GM18520 (cell line): ENCODE results near the gene MCCC2.
"Not testable (repeated sequence)": the region's sequence is repeated elsewhere in the genome, so short reads cannot be mapped to it uniquely, and the experiment has no call there.

ENCODE experiments used
- ATAC-seq: cut with Tn5 transposase; IDR thresholded peaks from one replicate; pipeline ENCODE4 v1.9.1; 2021; ENCODE audit not compliant: unreplicated experiment

Gene MCCC2

DNA sequence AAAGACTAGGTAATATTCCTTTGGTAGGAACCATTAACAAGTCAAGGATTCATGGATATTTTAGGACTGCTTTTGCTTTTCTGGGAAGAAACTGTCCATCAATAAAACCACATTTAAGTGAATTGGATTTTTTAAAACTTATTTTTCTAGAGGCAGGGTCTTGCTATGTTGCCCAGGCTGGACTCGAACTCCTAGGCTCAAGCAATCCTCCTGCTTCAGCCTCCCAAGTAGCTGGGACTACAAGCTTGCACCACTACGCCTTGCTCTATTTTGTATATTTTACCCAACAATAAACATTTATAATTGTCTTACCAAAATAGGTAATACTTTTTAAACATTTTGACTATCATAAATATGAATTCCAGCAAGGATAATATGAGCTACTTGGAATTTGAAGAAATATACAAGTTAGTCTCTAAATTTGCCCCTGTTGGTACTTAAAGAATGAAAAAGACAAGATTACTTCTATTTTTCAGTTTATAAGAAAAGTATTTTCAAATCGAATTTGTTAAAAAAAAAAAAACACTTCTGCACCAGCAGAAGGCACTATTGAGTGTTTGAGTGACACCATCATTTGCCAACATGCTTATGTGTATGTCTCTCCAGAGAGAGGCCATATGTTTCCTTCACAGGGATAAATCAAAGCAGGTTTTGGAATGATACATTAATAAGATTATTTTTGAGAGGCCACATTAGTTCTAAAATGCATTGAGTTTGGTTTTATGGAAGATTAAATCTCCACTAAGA, 71.9 kb downstream of the MCCC2 start:
- ATAC-seq: no peak

DNA sequence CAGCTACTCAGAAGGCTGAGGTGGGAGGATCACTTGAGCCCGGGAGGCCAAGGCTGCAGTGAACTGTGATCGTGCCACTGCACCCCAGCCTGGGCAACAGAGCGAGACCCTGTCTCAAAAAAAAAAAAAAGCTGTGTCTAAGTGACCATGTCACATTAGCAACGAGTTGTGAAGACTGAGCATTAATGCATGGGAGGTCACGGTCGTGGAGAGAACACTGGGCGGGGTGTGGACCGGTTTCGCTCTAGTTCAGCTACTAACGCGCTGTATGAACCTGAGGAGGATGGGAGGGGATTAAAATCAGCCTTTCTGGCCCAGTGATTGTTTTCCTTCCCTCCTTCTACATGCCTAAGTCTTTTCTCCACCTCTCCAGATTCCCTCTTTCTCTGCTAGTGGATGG, 75.2 kb downstream of the MCCC2 start:
- ATAC-seq: no peak

DNA sequence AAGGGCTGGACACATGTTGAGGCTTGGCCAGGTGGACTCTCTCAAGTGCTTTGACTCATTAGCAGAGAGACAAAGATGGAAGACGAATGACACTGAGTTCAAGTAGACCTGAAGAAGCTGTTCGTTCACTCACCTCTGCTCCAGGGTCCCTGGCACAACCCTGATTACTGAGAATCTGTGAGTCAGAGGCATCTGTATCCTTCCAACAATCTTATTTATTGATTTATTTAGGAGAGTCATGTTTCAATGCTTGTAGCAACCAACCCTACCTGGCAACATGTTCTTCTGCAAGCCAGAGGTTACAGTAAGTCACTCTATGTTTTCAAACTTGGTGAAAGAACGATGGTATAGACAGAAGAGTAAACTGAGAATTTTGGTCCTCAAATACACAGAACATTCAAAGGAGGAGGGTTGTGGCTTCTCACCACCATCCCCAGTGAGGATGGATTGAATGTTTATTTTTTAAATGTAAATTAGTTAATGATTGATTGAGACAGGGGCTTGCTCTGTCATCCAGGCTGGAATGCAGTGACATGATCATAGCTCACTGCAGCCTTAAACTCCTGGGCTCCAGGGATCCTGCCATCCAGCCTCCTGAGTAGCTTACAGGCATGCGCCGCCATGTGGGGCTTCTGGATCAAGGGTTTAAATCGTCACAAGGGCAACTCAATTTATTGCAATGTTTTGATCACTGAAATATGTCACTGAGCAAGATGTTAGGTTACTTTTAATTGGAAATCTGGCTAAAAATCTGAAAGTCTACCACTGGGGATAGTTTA, 76.2 kb downstream of the MCCC2 start:
- no peak for ATAC-seq

DNA sequence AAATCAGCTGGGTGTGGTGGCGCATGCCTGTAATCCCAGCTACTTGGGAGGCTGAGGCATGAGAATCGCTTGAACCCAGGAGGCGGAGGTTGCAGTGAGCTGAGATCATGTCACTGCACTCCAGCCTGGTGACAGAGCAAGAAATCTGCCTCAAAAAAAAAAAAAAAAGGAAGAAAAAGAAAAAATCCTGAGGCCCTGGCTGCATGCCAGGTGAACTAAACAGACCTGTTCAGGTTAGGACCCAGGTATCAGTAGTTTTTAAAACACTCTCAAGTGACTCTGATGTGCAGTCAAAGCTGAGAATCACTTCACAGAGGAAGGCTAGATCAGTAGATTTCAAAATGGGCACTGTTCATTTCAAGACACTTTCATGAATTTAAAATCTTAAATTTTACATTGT, 77.5 kb downstream of the MCCC2 start:
- not testable (repeated sequence) for ATAC-seq

DNA sequence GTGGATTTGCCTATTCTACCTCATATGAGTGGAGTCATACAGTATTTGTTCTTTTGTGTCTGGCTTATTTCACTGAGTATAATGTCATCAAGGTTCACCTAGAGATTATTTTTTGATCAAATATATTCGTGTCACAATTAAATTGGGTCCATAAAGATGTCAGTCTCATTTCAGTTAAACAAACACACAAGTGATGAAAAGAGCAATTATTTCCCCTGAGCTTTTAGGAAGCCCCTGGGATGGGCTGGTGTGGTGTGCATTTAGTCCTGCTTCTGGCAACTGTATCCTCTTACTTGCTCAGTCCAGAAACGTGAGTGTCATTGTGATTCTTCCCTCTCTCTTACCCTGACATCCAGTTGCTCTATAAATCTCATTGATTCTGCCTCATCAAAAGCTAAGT, 79.2 kb downstream of the MCCC2 start:
- ATAC-seq: no peak

DNA sequence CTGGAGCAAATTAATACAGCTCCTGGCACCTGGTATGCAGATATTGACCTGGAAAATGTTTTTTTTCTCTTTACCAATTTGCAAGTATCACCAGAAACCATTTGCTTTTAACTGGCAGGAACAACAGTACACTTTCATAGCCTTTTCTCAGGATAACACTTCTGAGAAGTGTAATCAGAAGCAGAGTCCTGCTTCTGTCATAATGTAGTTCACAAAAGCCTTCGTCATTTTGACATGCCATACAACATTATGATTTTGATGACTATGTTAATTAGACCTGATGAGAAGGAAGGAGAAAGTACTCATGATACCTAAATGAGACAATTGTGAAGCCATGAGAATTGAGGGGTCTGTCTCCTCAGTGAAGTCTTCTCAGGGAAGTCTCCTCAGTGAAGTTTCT, 90.8 kb downstream of the MCCC2 start:
- ATAC-seq: no peak

DNA sequence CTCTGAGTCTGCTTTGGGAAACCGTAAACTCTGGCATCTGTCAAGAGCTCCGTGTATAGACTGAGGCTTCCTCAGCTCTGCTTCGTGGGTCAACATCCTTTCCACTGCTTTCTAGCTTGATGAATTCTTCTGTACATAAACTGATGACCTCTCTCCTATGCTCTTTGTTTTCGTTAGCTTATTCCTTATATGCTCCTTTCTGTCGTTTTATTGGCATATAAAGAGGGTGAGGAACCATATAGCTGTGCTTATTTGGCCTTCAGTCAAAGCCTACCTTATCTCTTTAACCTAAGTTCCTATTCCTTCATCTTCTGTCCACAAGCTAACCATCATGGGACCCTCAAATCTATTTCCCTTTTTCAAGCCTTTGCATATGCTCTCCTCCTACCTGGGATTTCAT, 92.6 kb downstream of the MCCC2 start:
- ATAC-seq: no peak

DNA sequence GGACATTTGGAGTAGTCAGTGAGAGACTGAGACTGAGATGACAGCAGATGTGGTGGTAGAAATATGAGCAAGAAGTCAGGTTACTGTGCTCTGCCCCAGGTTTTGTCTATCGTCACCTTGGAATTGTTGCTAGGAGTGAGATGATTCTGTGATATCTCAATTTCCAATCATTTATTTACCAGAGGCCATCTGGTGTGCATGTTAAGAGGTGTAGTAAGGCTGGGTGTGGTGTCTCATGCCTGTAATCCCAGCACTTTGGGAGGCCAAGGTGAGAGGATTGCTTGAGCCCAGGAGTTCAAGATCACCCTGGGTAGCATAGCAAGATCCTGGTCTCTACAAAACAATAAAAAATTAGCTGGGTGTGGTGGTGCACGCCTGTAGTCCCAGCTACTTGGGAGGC, 93.4 kb downstream of the MCCC2 start:
- no peak for ATAC-seq

DNA sequence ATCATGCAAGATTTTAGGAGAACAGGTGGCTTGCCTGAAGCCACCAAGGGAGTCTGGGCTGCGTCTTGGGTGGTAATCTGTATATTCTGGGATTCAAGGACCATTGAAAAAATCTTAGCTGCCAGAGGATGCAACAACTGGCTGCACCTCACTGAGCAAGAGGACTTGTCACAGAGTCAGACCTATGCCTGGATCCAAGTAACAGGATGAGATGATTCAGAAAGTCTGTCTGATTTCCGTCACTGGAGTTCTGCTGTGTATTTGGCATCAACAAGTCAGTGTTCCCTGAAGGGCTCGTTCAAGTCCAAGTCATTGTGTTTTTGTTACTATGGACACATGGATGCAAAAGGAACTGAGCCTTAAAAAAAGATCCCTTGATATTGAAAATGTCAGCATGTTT, 94.2 kb downstream of the MCCC2 start:
- ATAC-seq: no peak

DNA sequence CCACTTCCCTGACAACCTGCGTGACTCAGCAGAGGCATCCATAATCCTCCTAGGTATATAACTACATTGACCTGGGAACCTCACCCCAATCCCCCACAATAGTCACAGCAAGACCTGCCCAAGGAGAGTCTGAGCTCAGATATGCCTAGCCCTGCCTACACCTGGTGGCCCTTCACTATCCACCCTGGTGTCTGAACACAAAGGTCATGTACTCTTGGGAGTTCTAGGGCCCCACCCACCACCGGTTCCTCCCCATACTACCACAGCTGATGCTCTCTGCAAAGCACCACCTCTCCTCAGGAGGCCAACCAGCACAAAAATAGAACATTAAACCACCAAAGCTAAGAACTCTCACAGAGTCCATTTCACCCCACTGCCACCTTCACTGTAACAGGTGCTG, 97.2 kb downstream of the MCCC2 start:
- ATAC-seq: no peak

DNA sequence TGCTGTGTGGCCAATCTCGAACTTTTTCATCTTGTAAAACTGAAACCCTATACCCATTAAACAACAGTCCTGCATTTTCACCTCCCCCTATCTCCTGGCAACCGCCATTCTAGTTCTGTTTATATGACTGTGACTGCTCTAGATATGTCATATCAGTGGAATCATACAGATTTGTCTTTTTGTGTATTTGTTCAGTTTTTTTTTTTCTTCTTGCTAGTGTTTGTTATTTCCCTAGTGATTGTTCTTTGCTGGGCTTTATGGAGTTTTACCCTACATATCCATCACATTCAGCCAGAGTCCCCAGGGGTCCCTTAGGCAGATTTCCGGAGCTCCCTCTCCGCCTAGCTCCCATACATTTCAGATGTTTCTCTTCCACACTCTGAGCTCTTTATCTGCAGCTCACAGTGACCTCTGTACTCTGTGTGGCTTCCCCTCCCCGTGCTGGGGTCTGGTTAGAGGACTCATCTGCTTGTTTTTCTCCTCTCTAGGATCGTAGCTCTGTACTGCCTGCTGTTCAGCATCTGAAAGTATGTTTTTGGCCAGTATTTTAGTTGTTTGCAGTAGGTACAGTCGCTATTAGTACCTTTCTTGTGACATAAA, 106.8 kb downstream of the MCCC2 start:
- no peak for ATAC-seq

DNA sequence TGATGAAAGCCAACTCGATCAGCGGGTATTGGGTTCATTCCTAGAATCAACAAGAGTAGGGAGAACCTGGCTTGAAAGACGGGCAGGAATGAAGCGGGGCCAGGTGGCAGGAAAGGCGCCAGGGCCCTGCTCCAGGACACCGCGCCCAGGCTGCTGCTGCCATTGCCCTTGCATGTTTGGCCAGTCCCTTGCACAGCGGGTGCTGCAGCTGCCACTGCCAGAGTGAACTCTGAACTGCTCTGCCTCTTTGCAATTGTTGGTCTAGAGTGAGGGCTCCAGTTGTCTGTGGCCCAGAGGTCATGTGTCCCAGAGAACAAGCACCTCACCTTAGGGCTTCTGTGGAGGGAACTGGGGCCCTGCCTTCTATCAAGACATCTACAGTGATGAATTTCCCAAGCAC, 107.9 kb downstream of the MCCC2 start:
- no peak for ATAC-seq

DNA sequence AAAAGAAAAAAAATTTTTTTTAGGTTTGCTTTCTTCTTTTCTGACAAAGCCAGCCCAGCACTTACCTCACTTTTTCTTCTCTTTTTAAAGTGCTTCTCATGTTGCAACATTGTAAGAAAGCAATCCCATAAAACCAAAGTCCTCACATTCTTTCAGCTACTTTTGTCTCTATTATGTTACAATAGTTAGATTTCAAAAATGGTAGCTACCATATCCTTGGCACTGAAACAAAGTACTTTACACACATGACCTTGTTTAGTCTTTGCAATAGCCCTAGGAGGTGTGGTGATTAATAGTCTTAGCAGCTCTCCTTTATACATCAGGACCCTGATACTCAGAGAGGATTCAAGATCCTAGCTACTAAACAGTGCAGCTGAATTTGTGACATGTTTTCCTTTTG, 108.5 kb downstream of the MCCC2 start:
- no peak for ATAC-seq

DNA sequence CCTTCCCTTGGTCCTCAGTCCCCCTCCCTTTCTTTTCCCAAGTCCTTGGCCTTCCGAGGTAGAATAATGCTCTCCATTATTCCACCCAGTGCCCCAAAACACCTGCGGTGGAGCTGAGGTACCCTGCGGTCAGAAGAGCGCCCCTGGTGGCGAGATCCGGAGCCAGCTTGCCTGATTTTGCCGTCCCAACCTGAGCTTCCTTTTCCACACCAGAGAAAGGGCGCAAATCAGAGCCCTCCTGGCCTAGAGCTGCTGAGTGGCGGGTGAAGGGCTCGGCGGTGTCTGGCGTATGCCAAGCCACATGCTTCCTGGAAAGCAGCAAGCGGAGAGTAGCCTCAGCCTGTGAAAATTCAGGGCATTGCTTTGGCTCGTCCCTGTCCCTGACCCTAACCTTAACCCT, 110.8 kb downstream of the MCCC2 start:
- ATAC-seq: no peak

DNA sequence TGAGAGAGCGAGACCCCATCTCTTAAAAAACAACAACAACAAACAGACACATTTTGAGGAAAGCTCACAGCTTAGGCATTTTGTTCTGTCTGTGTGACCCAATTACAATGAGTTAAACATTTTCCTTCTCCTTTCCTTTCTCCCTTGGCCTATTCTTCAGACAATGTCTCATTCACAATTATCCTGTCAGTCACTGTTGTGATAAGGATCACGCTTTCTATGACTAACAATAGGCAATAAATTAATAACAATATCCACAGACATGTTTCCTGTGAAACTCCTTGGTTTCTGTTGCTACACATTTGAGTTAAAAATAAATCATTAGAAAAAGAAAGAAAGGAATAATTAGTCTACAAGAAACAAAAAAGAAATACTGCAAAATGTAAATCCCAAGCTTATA, 112.1 kb downstream of the MCCC2 start:
- ATAC-seq: no peak

DNA sequence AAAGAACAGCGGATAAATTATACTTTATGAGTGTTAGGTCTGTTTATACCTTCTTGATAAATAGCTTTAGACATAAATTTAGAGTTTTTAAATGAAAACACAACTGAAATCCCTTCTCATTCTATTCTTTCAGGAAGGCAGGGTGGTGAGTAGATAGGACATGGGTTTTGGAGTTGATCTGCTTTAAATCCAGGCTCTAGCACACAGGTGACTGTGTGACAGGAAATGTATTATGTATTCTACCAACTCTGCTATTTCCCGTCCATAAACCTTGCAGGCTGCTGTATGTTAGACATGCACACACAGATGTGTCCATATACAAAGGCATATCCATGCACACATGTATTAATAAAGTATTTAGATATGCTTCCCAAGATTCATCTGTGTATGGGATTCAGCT, 112.6 kb downstream of the MCCC2 start:
- no peak for ATAC-seq

DNA sequence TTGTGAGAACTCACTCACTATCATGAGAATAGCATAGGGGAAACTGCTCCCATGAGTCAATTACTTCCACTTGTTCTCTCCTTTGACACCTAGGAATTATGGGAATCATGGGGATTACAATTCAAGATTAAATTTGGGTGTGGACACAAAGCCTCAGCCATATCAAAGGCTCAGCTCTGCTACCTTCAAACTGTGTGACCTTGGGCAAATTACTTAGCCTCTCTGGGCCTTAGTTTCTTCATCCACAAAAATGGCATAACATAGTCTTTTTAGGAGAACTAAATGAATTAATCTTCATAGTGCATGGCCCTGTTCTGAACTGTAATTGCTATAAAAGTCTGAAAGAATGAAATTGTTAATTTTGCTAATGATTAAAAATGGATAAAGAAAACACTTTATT, 113.7 kb downstream of the MCCC2 start:
- no peak for ATAC-seq

DNA sequence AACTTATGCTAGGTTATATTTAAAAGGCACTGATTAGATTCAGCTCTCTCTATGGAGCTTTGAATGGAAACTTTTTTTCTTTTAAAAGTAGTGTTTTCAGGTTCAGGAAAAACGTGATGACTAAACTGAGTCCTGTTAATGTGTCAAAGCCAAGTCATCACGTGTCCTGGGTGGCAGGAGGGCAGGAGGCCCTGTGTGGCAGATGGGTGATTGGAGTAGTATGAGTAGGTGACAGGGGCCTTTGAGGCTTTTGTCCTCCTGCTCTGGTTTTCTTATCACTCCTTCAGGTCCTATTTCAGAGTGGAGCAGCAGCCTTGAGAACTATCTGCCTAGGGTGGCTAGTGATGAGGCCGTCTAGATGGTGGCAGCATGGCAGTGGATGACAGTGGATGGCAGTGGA, 114.3 kb downstream of the MCCC2 start:
- ATAC-seq: no peak

DNA sequence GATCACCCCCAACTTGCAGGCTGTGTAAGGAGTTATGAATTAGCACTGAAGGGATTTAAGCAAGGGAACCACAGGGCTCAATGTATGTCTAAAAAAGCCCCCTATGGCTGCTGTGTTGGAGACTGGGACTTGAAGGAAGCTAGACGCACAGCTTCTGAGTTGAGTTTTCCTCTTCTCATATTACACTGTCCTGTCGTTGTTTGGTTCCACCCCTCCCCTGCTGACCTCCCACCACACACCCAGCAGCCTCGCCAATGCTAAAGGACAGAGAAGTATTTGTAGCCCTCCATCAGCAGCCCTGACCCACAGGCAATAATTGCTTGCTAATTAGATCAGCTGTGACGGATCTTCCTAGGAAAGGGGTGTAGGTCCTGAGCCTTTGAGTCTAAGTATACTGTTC, 116.8 kb downstream of the MCCC2 start:
- ATAC-seq: no peak

DNA sequence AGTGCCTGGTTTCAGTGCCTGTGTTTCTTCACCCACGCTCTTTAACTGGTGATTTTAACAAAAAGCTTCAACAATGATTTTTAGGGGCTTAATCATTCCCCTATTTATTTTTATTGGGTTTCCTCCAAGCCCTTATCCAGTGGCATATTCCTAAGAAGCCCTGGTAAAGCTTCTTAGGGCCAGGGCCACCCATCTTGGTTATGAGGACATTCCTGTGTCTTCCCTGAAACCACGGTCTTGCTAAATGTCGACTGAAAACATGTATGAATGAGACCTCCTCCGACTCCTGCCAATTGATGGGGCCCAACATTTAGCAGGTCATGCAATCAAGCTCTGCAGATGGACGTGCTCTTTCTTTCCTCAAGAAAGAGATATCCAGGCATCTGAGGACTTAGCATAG, 118.3 kb downstream of the MCCC2 start:
- no peak for ATAC-seq

DNA sequence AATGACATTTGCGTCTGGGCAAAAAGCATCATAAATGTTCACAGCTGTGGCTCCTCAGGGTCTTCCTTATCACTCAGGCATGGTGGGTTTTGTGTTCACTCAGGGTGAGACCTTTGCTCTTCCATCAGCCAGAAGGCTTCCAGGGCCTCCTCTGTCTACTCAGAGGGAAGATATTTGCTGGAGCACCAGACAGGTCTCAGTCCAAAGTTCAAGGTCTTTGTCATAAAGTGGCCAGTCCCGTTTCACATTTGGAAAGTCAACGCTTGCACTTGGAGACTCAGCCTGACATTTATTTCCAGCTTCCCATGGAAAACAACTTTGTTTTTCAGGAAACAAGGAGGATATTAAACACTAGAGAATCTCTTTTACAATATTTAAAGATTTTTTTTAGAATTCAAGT, 119.8 kb downstream of the MCCC2 start:
- no peak for ATAC-seq
